Stimulated activated naive B cell treated with anti-CD40 and anti-IgM and Interleukin-4, amounts not matched to agents 10 μg/mL and 1 μg/mL and 100 μg/mL, for 72 hours (primary cell): ENCODE results near the gene LYPD6B.
A peak's percentile ranks its signal among the peaks of the same experiment; 100 is the strongest.

Source experiments
- ATAC-seq, 2 donors: fragments of 150-1000 bp; cut with Tn5 transposase; replicated peaks; 2 replicates each; pipeline ENCODE4 v1.10.0; 2021; ENCODE audit warnings: moderate library complexity in 1 of 2
- DNase-seq: peaks from one replicate; pipeline ENCODE4 v3.0.0; 2021
- H3K27ac Mint-ChIP-seq: one replicate; pipeline ENCODE4 v1.8.0; 2022; ENCODE audit warnings: mild to moderate bottlenecking, mixed read lengths
- H3K27me3 Mint-ChIP-seq, 2 donors: one replicate each; pipeline ENCODE4 v1.8.0; 2022; ENCODE audit warnings: mixed read lengths in 2 of 2
- H3K36me3 Mint-ChIP-seq, 2 donors: one replicate each; pipeline ENCODE4 v1.8.0; 2022; ENCODE audit warnings: mixed read lengths in 2 of 2, mild to moderate bottlenecking in 1 of 2
- H3K4me1 Mint-ChIP-seq, 2 donors: one replicate each; pipeline ENCODE4 v1.8.0; 2022; ENCODE audit warnings: mixed read lengths in 2 of 2, mild to moderate bottlenecking in 1 of 2
- H3K4me3 Mint-ChIP-seq, 2 donors: one replicate each; pipeline ENCODE4 v1.8.0; 2022; ENCODE audit warnings: mild to moderate bottlenecking in 2 of 2, mixed read lengths in 2 of 2, moderate library complexity in 1 of 2
- H3K9me3 Mint-ChIP-seq, 2 donors: one replicate each; pipeline ENCODE4 v1.8.0; 2022; ENCODE audit warnings: mixed read lengths in 2 of 2, mild to moderate bottlenecking in 1 of 2

Gene LYPD6B

GRCh38 chr2:149152469-149152953, 114.0 kb downstream of the LYPD6B start:
- ATAC-seq: no peak
- no peak overlapping the region for H3K4me3 Mint-ChIP-seq
- peaks cover 35 to 46% of the 10 kb centered on the region in 2 donors for H3K27me3 Mint-ChIP-seq
- DNase-seq: no peak
- H3K4me1 Mint-ChIP-seq: peaks cover 0 to 3% of the 10 kb centered on the region in 2 donors
- H3K27ac Mint-ChIP-seq: no peak overlapping the region
- H3K9me3 Mint-ChIP-seq: no peaks in the 10 kb centered on the region
- H3K36me3 Mint-ChIP-seq: no peaks in the 10 kb centered on the region

GRCh38 chr2:149155196-149155969, 116.9 kb downstream of the LYPD6B start:
- DNase-seq (no peak), ATAC-seq (no peak)
- H3K4me1 Mint-ChIP-seq: peaks cover 0 to 3% of the 10 kb centered on the region in 2 donors
- H3K27ac Mint-ChIP-seq: no peak overlapping the region
- no peaks in the 10 kb centered on the region for H3K36me3 Mint-ChIP-seq
- peaks cover 40 to 50% of the 10 kb centered on the region in 2 donors for H3K27me3 Mint-ChIP-seq
- no peaks in the 10 kb centered on the region for H3K9me3 Mint-ChIP-seq
- no peak overlapping the region for H3K4me3 Mint-ChIP-seq

GRCh38 chr2:149155988-149156387, 117.5 kb downstream of the LYPD6B start:
- no peak overlapping the region for H3K27ac Mint-ChIP-seq
- ATAC-seq (no peak), DNase-seq (no peak)
- H3K9me3 Mint-ChIP-seq: no peaks in the 10 kb centered on the region
- H3K4me1 Mint-ChIP-seq: peaks cover 6 to 7% of the 10 kb centered on the region in 2 donors
- H3K4me3 Mint-ChIP-seq: no peak overlapping the region
- H3K36me3 Mint-ChIP-seq: no peaks in the 10 kb centered on the region
- H3K27me3 Mint-ChIP-seq: peaks cover 35 to 51% of the 10 kb centered on the region in 2 donors

DNA sequence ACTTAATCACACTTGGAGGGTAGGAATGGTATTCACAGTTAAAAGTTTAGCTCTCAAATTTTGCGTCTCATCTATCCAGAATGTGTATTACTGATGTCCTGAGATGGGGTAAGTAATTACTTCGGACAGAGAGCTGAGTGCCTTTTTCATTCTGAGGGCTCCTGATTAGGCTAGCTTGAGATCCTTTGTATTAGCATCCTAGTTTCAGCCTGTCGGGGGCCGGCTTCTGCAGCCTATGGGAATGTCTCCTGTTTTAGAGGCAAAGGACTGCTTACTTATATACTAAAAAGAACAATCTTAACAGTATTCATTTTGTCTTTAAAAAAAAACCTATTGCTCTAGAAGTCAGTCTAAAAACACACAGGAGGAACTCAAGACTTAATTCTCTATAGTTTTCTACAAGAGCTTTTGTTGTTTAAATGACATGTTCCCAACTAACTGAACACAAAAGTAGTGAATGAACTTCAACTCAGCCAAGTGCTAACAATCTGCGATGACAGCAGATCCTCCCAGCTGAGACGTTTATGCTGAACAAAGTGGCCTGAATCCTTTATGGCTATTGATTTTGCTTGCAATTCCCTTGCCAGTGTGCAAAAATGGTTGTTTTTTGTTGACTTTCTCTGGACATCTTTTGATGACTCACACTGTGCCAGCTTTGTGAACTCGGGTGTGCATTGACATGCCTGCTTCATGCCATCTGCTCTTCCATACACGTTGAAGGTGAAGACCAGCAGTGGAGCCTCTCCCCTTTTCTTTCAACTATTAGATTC, 118.7 kb downstream of the LYPD6B start:
- H3K4me3 Mint-ChIP-seq: no peak overlapping the region
- peaks cover 13 to 14% of the 10 kb centered on the region in 2 donors for H3K4me1 Mint-ChIP-seq
- ATAC-seq (no peak), DNase-seq (no peak)
- no peaks in the 10 kb centered on the region for H3K9me3 Mint-ChIP-seq
- no peak overlapping the region for H3K27ac Mint-ChIP-seq
- H3K36me3 Mint-ChIP-seq: no peaks in the 10 kb centered on the region
- H3K27me3 Mint-ChIP-seq: peaks cover 41 to 60% of the 10 kb centered on the region in 2 donors

DNA sequence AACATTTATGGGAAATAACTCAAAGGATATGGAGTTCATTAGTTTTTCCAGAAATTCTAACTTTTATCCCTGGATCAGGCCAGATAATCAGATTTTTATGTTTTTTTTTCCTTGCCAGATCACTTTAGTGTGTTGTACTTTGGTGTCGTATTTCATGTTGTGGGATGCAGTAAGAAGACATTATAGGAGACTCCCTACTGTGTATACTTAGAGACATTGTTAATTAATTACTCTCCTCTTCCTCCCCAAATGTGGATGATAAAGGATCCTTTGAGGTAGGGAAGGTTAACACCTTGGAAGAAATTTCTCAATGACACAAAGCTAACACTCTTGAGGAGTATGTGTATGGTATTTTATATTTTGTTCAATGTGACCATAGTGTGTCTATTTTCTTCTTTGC, 120.5 kb downstream of the LYPD6B start:
- H3K27me3 Mint-ChIP-seq: peaks cover 42 to 62% of the 10 kb centered on the region in 2 donors
- no peaks in the 10 kb centered on the region for H3K9me3 Mint-ChIP-seq

DNA sequence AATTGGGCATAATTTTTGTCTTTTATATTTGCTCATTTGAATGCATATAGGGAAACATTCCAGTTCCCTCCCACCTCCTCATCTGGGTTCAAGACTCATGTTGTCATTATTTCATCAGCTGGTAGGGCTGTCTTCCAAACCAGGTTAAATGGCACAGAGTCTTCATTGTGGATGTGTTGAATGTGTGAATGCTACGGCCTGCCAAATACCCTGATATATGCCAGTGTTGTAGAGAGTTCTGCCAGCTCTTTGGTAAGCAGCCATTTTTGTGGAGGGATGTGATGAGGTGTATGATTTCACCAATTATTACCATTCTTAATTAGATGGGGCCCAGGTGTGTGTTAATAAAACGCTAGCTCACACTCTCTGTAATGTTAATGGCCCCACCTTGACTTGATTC, 121.7 kb downstream of the LYPD6B start:
- Mint-ChIP-seq H3K36me3 (no peaks in the 10 kb centered on the region), H3K27ac (no peak overlapping the region), H3K4me3 (no peak overlapping the region), H3K4me1 (peaks cover 12 to 14% of the 10 kb centered on the region in 2 donors), H3K27me3 (peaks cover 47 to 67% of the 10 kb centered on the region in 2 donors), H3K9me3 (peaks cover 0 to 2% of the 10 kb centered on the region in 2 donors)
- ATAC-seq (no peak), DNase-seq (no peak)

More for the DNA sequence above, 120.5 kb downstream of the LYPD6B start:
- no peak overlapping the region for H3K4me3 Mint-ChIP-seq
- no peak for DNase-seq
- no peaks in the 10 kb centered on the region for H3K36me3 Mint-ChIP-seq
- ATAC-seq: no peak
- H3K4me1 Mint-ChIP-seq: peaks cover 12 to 14% of the 10 kb centered on the region in 2 donors
- no peak overlapping the region for H3K27ac Mint-ChIP-seq

DNA sequence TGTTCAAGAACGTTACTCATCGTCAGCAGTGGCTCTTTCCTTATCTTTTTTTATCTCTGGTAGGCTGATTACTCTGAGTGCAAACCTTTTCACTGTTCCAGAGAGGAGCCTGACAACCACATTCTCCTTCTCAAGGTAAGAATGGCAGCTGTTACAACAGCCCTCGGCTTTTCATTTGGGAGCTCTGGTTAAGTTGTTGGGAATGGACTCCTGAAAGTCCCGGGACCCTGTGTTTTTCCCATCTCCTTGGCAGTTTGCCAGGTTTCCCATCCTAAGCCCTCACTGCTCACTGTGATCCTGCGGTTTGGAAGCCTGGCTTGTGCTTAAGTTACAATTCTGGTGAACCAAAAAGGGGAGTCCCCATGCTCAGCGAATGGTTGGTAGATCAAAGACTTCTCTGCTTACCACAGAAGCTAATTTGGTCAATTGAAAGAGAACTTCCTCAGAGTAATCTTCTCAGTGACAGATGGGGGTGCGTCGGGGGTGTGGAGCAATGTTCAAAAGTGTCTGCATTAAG, 122.3 kb downstream of the LYPD6B start:
- Mint-ChIP-seq H3K9me3 (peaks cover 0 to 2% of the 10 kb centered on the region in 2 donors), H3K4me1 (peaks cover 11 to 14% of the 10 kb centered on the region in 2 donors), H3K27ac (no peak overlapping the region), H3K27me3 (peaks cover 41 to 62% of the 10 kb centered on the region in 2 donors), H3K4me3 (peak overlapping the region; percentile 46 to 56), H3K36me3 (no peaks in the 10 kb centered on the region)
- ATAC-seq (peak; percentile 97 to 98), DNase-seq (peak; percentile 19)

- Mint-ChIP-seq H3K4me1 (peaks cover 11 to 14% of the 10 kb centered on the region in 2 donors), H3K4me3 (no peak overlapping the region), H3K9me3 (peaks cover 0 to 2% of the 10 kb centered on the region in 2 donors), H3K27me3 (peaks cover 40 to 60% of the 10 kb centered on the region in 2 donors), H3K27ac (no peak overlapping the region), H3K36me3 (no peaks in the 10 kb centered on the region)
- ATAC-seq: peak in 1 of 2 donors; percentile 7
- no peak for DNase-seq
These were observed 123.2 kb downstream of the LYPD6B start for GRCh38 chr2:149161481-149162225.

GRCh38 chr2:149164296-149164695, 125.8 kb downstream of the LYPD6B start:
- no peak overlapping the region for H3K4me3 Mint-ChIP-seq
- peaks cover 0 to 2% of the 10 kb centered on the region in 2 donors for H3K9me3 Mint-ChIP-seq
- no peak overlapping the region for H3K27ac Mint-ChIP-seq
- H3K36me3 Mint-ChIP-seq: no peaks in the 10 kb centered on the region
- H3K4me1 Mint-ChIP-seq: peaks cover 12 to 23% of the 10 kb centered on the region in 2 donors
- peaks cover 47 to 65% of the 10 kb centered on the region in 2 donors for H3K27me3 Mint-ChIP-seq
- no peak for DNase-seq
- no peak for ATAC-seq

DNA sequence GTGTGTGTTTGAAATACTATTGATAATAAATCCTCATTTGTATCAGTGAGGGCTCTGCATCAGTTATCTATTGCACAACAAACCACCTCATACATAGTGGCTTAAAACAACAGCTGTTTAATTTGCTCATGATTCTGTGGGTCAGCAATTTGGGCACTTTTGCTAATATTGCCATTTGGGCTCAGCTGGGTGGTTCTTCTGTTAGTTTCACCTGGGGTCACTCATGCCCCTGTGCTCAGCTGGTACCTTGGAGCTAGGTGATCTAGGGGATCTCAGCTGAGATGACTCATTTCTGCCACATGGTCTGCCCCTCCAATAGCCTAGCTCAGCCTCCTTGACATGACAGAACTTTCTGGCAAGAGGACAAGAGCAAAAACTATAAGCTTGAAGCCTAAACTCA, 126.3 kb downstream of the LYPD6B start:
- H3K4me3 Mint-ChIP-seq: no peak overlapping the region
- H3K27ac Mint-ChIP-seq: no peak overlapping the region
- no peaks in the 10 kb centered on the region for H3K36me3 Mint-ChIP-seq
- peaks cover 12 to 23% of the 10 kb centered on the region in 2 donors for H3K4me1 Mint-ChIP-seq
- peaks cover 0 to 2% of the 10 kb centered on the region in 2 donors for H3K9me3 Mint-ChIP-seq
- ATAC-seq: no peak
- DNase-seq: no peak
- peaks cover 47 to 61% of the 10 kb centered on the region in 2 donors for H3K27me3 Mint-ChIP-seq

GRCh38 chr2:149167001-149167780, 128.7 kb downstream of the LYPD6B start:
- H3K36me3 Mint-ChIP-seq: peaks cover 3 to 4% of the 10 kb centered on the region in 2 donors
- H3K4me1 Mint-ChIP-seq: peaks cover 2 to 9% of the 10 kb centered on the region in 2 donors
- H3K4me3 Mint-ChIP-seq: no peak overlapping the region
- H3K27ac Mint-ChIP-seq: no peak overlapping the region
- ATAC-seq (peak; percentile 68 to 72), DNase-seq (no peak)
- peaks cover 38 to 51% of the 10 kb centered on the region in 2 donors for H3K27me3 Mint-ChIP-seq
- peaks cover 5% of the 10 kb centered on the region in 2 donors for H3K9me3 Mint-ChIP-seq

- no peak for DNase-seq
- no peak for ATAC-seq
- Mint-ChIP-seq H3K4me3 (no peak overlapping the region), H3K4me1 (peaks cover 2 to 9% of the 10 kb centered on the region in 2 donors), H3K27ac (no peak overlapping the region), H3K27me3 (peaks cover 31 to 43% of the 10 kb centered on the region in 2 donors), H3K9me3 (peaks cover 5% of the 10 kb centered on the region in 2 donors), H3K36me3 (peaks cover 3 to 4% of the 10 kb centered on the region in 2 donors)
These were observed 129.4 kb downstream of the LYPD6B start for GRCh38 chr2:149167941-149168340.

DNA sequence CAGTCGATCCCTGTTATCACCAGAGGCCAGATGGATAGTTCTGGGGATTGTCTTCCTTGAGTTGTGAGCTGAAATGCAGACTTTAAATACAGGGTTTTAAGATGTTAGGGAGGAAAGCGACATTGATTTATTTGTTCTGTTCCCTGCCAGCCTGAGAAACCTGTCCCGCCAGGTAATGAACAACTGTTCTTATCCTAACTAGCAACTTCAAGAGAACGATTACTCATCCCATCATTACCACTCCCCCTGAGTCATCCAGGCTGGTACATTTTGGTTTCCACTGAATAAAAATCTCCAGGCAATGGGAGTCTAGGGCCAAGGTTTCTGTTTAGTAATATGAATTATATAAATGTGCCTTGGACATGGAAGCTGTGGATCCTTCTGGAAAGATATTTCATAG, 131.2 kb downstream of the LYPD6B start:
- Mint-ChIP-seq H3K27ac (no peak overlapping the region), H3K4me3 (no peak overlapping the region), H3K9me3 (peaks cover 3 to 5% of the 10 kb centered on the region in 2 donors), H3K36me3 (peaks cover 3 to 4% of the 10 kb centered on the region in 2 donors), H3K27me3 (peaks cover 18 to 31% of the 10 kb centered on the region in 2 donors), H3K4me1 (peaks cover 2 to 9% of the 10 kb centered on the region in 2 donors)
- DNase-seq: no peak
- ATAC-seq: no peak
